Ovary (tissue), 9 donors: ENCODE data around the gene BCAT1. TPM values are rescaled to one million over a fixed set of nuclear protein-coding genes. Genes with fewer than 3 reads are reported as not detected.

ENCODE experiments used
- DNase-seq, 5 donors: peaks; one replicate each; pipeline ENCODE4 v3.0.0-alpha.2; 2019 to 2020
- H3K27ac ChIP-seq, 2 donors: fragments of 200-600 bp; one replicate each; pipeline versions ENCODE4 v1.5.1 to v1.8.0; 2019 to 2022
- H3K27me3 ChIP-seq: fragments of 200-600 bp; one replicate; pipeline ENCODE4 v1.8.0; 2022
- H3K36me3 ChIP-seq: fragments of 200-600 bp; sonication (generic); one replicate; pipeline ENCODE4 v1.5.1; 2019
- H3K4me1 ChIP-seq: one replicate; pipeline ENCODE4 v1.8.1; 2013; ENCODE audit warnings: mild to moderate bottlenecking, moderate library complexity; ENCODE audit not compliant: insufficient read depth
- H3K4me3 ChIP-seq: fragments of 200-600 bp; sonication (generic); one replicate; pipeline ENCODE4 v1.5.1; 2017
- H3K9me3 ChIP-seq, 2 donors: fragments of 200-600 bp in 1 of 2; sonication (generic) in 1 of 2; one replicate each; pipeline versions ENCODE4 v1.5.1 to v1.8.1; 2013 to 2019; ENCODE audit warnings: mild to moderate bottlenecking in 1 of 2, moderate library complexity in 1 of 2
- CTCF ChIP-seq, 3 donors: fragments of 450-650 bp in 2 of 3; fragments of 200-600 bp in 1 of 3; IDR thresholded peaks; one replicate each; pipeline versions ENCODE4 v1.5.1 to v1.8.0; 2016 to 2022; ENCODE audit warnings: antibody characterized with exemption in 3 of 3, mild to moderate bottlenecking in 1 of 3
- EP300 ChIP-seq: sonication (generic); formaldehyde crosslinking; IDR thresholded peaks from one replicate; pipeline ENCODE4 v1.6.1; 2017; ENCODE audit warnings: antibody characterized with exemption
- POLR2A ChIP-seq: fragments of 450-650 bp; IDR thresholded peaks from one replicate; pipeline ENCODE4 v1.6.1; 2017; ENCODE audit warnings: antibody characterized with exemption, mild to moderate bottlenecking, moderate library complexity
- WGBS, 3 donors: extraction: QIAGEN DNeasy Blood & Tissue Kit in 1 of 3; methylation state at CpG; one replicate each; pipeline versions ENCODE4 v1.1.5 to v1.1.7; 2013 to 2017; 5-methylcytosine and 5-hydroxymethylcytosine counted together
- intact Hi-C, 4 donors: fragments of 100-400 bp; cut with DNase I; formaldehyde crosslinking; loops; one replicate each; pipeline versions ENCODE4 v1.11.0 to v1.15.1; 2022 to 2023
- polyA plus RNA-seq, 2 donors: library from polyadenylated mRNA; stranded (reverse); fragments of 200-250 nt in 1 of 2; fragments of 350-450 nt in 1 of 2; fragmentation: Illumina TruSeq in 1 of 2; extraction: RNeasy Lipid Tissue Mini Kit (QIAGEN cat#74804) in 1 of 2; gene quantifications; one replicate each; pipeline ENCODE4 v1.2.3, GENCODE V29; 2013 to 2014
- total RNA-seq, 7 donors: library from RNA; depleted of rRNA in 2 of 7; stranded (reverse); fragments of >200 nt in 2 of 7; fragmentation: NEBNext Ultra II Directional in 3 of 7; extraction: Animal tissue kit (Norgen Biotek cat#: 25700) in 3 of 7; gene quantifications; one replicate each; pipeline versions ENCODE4 v1.1.0 to v1.2.4, GENCODE V29; 2016 to 2023
- donor health status: DM: no; HTN: no; CAD: no; lungs with moderate emphysema.
- donor health status: DM: no; HTN: no; CAD: no.
- donor health status: Bipolar disorder and iron deficiency.
- donor health status: DM: yes; HTN: yes; CAD: no.
- donor health status: DM: no; HTN: no; CAD: no.
- donor health status: DM: yes; HTN: yes; CAD: no.

BCAT1 gene
- total and polyA plus RNA-seq, 9 donors: 12.0 to 106 (median 31.7) TPM

GRCh38 chr12:24803430-24804245 lies 145.3 kb downstream of the BCAT1 start:
- intact Hi-C loops: no loop called here
- Histone ChIP-seq H3K27me3 (no peaks in the 10 kb centered on the region), H3K27ac (no peak overlapping the region), H3K9me3 (peaks cover 0 to 5% of the 10 kb centered on the region in 2 donors), H3K36me3 (no peaks in the 10 kb centered on the region), H3K4me3 (no peak overlapping the region), H3K4me1 (no peaks in the 10 kb centered on the region)
- WGBS, 3 donors: 70 to 79% (median 72%) methylated on average over 5 of the region's 5 CpGs
- no peak for DNase-seq
- TF ChIP-seq CTCF (IDR thresholded peaks at IDR 0.05) (no peak), POLR2A (no peak), EP300 (no peak)

- H3K4me1 ChIP-seq: no peaks in the 10 kb centered on the region
- intact Hi-C loops: no loop called here
- no peak overlapping the region for H3K4me3 ChIP-seq
- no peaks in the 10 kb centered on the region for H3K36me3 ChIP-seq
- no peak for TF ChIP-seq EP300
- TF ChIP-seq POLR2A: no peak
- no peak for TF ChIP-seq CTCF (IDR thresholded peaks at IDR 0.05)
- H3K27ac ChIP-seq: no peak overlapping the region
- no peaks in the 10 kb centered on the region for H3K27me3 ChIP-seq
- DNase-seq: no peak
- peaks cover 0 to 5% of the 10 kb centered on the region in 2 donors for H3K9me3 ChIP-seq
These were observed 150.6 kb downstream of the BCAT1 start for GRCh38 chr12:24798335-24798734.

GRCh38 chr12:24797901-24798300 lies 151.0 kb downstream of the BCAT1 start:
- 89 to 91% (median 89%) methylated on average over 2 of the region's 2 CpGs for WGBS, 3 donors
- Histone ChIP-seq H3K36me3 (no peaks in the 10 kb centered on the region), H3K9me3 (peaks cover 0 to 3% of the 10 kb centered on the region in 2 donors), H3K27ac (no peak overlapping the region), H3K4me1 (no peaks in the 10 kb centered on the region), H3K4me3 (no peak overlapping the region), H3K27me3 (no peaks in the 10 kb centered on the region)
- intact Hi-C loops: no loop called here
- TF ChIP-seq CTCF (IDR thresholded peaks at IDR 0.05) (no peak), EP300 (no peak), POLR2A (no peak)
- DNase-seq: no peak

- H3K4me1 ChIP-seq: no peaks in the 10 kb centered on the region
- DNase-seq: no peak
- no peak overlapping the region for H3K4me3 ChIP-seq
- no peaks in the 10 kb centered on the region for H3K36me3 ChIP-seq
- no peaks in the 10 kb centered on the region for H3K27me3 ChIP-seq
- no peak overlapping the region for H3K27ac ChIP-seq
- H3K9me3 ChIP-seq: no peaks in the 10 kb centered on the region
- no peak for TF ChIP-seq EP300
- TF ChIP-seq POLR2A: no peak
- TF ChIP-seq CTCF (IDR thresholded peaks at IDR 0.05): no peak
- intact Hi-C loops: no loop called here
- 44 to 57% (median 47%) methylated on average over 5 of the region's 5 CpGs for WGBS, 3 donors
These were observed 152.0 kb downstream of the BCAT1 start for GRCh38 chr12:24796876-24797275.
